Measurements from ENCODE around the gene COQ4.

The COQ4 gene

GRCh38 chr9:128369024-128369706, 46.5 kb downstream of the COQ4 start:
- H3K4me1 ChIP-seq (ENCODE audit: insufficient read depth, low read length, poor library complexity, severe bottlenecking), result peaks cover 14% of the 10 kb centered on the region
- no peak overlapping the region for H3K4me3 ChIP-seq (ENCODE audit: low read length, poor library complexity, severe bottlenecking)
- no peak overlapping the region for H2AFZ ChIP-seq (ENCODE audit: low read length)
- no peaks in the 10 kb centered on the region for H3K9me3 ChIP-seq (ENCODE audit: insufficient read depth, low read depth, low read length)
- no peak overlapping the region for H3K9ac ChIP-seq (ENCODE audit: low read depth, low read length, poor library complexity, severe bottlenecking)
- H3K36me3 ChIP-seq (ENCODE audit: insufficient read depth, low read length), result no peaks in the 10 kb centered on the region
- H3F3A ChIP-seq (ENCODE audit: low read depth), result no peaks in the 10 kb centered on the region
- H4K20me1 ChIP-seq (ENCODE audit: insufficient read depth, low read length, poor library complexity, severe bottlenecking), result no peaks in the 10 kb centered on the region
- H3K79me2 ChIP-seq (ENCODE audit: insufficient read depth, low read length), result peaks cover 29% of the 10 kb centered on the region
- H3K27me3 ChIP-seq (ENCODE audit: insufficient read depth, low read length, poor library complexity, severe bottlenecking), result no peaks in the 10 kb centered on the region
- no peak overlapping the region for H3K4me2 ChIP-seq (ENCODE audit: low read depth, low read length, poor library complexity, severe bottlenecking)
- no peak for TF ChIP-seq CTCF (conservative IDR thresholded peaks at IDR 0.05; ENCODE audit: low read length)
- no peak for TF ChIP-seq EZH2phosphoT487 (IDR thresholded peaks at IDR 0.05; ENCODE audit: borderline replicate concordance)
- no peaks in the 10 kb centered on the region for H3K9me2 ChIP-seq (replicated peaks; ENCODE audit: low read depth, low read length)

- Histone ChIP-seq H3K79me2 (ENCODE audit: insufficient read depth, low read length) (peaks cover 41% of the 10 kb centered on the region), H3K4me3 (ENCODE audit: low read length, poor library complexity, severe bottlenecking) (peak overlapping the region; percentile 90), H3F3A (ENCODE audit: low read depth) (no peaks in the 10 kb centered on the region), H3K4me2 (ENCODE audit: low read depth, low read length, poor library complexity, severe bottlenecking) (peak overlapping the region; percentile 88), H3K9me2 (replicated peaks; ENCODE audit: low read depth, low read length) (no peaks in the 10 kb centered on the region), H3K4me1 (ENCODE audit: insufficient read depth, low read length, poor library complexity, severe bottlenecking) (peaks cover 14% of the 10 kb centered on the region), H3K36me3 (ENCODE audit: insufficient read depth, low read length) (no peaks in the 10 kb centered on the region), H3K27me3 (ENCODE audit: insufficient read depth, low read length, poor library complexity, severe bottlenecking) (no peaks in the 10 kb centered on the region), H4K20me1 (ENCODE audit: insufficient read depth, low read length, poor library complexity, severe bottlenecking) (no peaks in the 10 kb centered on the region), H3K9me3 (ENCODE audit: insufficient read depth, low read depth, low read length) (no peaks in the 10 kb centered on the region), H2AFZ (ENCODE audit: low read length) (peak overlapping the region; percentile 92), H3K9ac (ENCODE audit: low read depth, low read length, poor library complexity, severe bottlenecking) (peak overlapping the region; percentile 81)
- TF ChIP-seq EZH2phosphoT487 (IDR thresholded peaks at IDR 0.05; ENCODE audit: borderline replicate concordance) (no peak), CTCF (conservative IDR thresholded peaks at IDR 0.05; ENCODE audit: low read length) (no peak)
Measured at GRCh38 chr9:128370367-128370751, 47.7 kb downstream of the COQ4 start.

- Histone ChIP-seq H3K4me3 (ENCODE audit: low read length, poor library complexity, severe bottlenecking) (peak within 1 kb of the TSS; percentile 90), H4K20me1 (ENCODE audit: insufficient read depth, low read length, poor library complexity, severe bottlenecking) (no peaks in the 10 kb centered on the region), H3K36me3 (ENCODE audit: insufficient read depth, low read length) (no peaks in the 10 kb centered on the region), H3K27me3 (ENCODE audit: insufficient read depth, low read length, poor library complexity, severe bottlenecking) (no peaks in the 10 kb centered on the region), H3F3A (ENCODE audit: low read depth) (no peaks in the 10 kb centered on the region), H3K4me1 (ENCODE audit: insufficient read depth, low read length, poor library complexity, severe bottlenecking) (peaks cover 14% of the 10 kb centered on the region), H3K9me3 (ENCODE audit: insufficient read depth, low read depth, low read length) (no peaks in the 10 kb centered on the region), H3K4me2 (ENCODE audit: low read depth, low read length, poor library complexity, severe bottlenecking) (peak within 1 kb of the TSS; percentile 88), H2AFZ (ENCODE audit: low read length) (peak within 1 kb of the TSS; percentile 92), H3K79me2 (ENCODE audit: insufficient read depth, low read length) (peaks cover 46% of the 10 kb centered on the region), H3K9ac (ENCODE audit: low read depth, low read length, poor library complexity, severe bottlenecking) (peak within 1 kb of the TSS; percentile 81), H3K9me2 (replicated peaks; ENCODE audit: low read depth, low read length) (no peaks in the 10 kb centered on the region)
- TF ChIP-seq EZH2phosphoT487 (IDR thresholded peaks at IDR 0.05; ENCODE audit: borderline replicate concordance) (no peak), CTCF (conservative IDR thresholded peaks at IDR 0.05; ENCODE audit: low read length) (peak; percentile 25; the same call in 1 of the 2 replicates)
Measured at GRCh38 chr9:128370752-128371629, 48.4 kb downstream of the COQ4 start, which contains the start of gene URM1. Gene URM1 (plus strand): TSS chr9:128371374. CDS start chr9:128371381, 7 bp downstream.

Data from Loucy (cell line).